K562 (cell line): Measurements from ENCODE around the gene KLK15. TPM values are rescaled to one million over a fixed set of nuclear protein-coding genes. Genes with fewer than 3 reads are reported as not detected.

Experiments used
- ATAC-seq: fragments of 200-7000 bp; cut with Tn5 transposase; 3 replicates; pipeline ENCODE4 v1.9.1; 2020; ENCODE audit warnings: moderate library complexity
- BruUV-seq: library from RNA; stranded (reverse); fragments of 400-500 nt; replicated peaks from 2 replicates; lab custom pipeline; 2021; lab: Mats Ljungman, UMichigan
- CTCF ChIA-PET: fragments of 300-600 bp; formaldehyde crosslinking; extraction: SDS; loops from one replicate; lab custom pipeline; 2021; ENCODE audit warnings: low intra/inter-chr PET ratio; lab: Yijun Ruan, JAX
- POLR2A ChIA-PET: fragments of 300-600, 350-650 bp; sonication (Branson Sonifier 250); formaldehyde crosslinking; extraction: SDS; loops from one replicate; lab custom pipeline; 2021; ENCODE audit warnings: antibody characterized with exemption, inconsistent platforms; lab: Yijun Ruan, JAX
- DNase-seq, 4 experiments: peaks; one replicate each; pipeline versions ENCODE4 v3.0.0 to v3.0.0-alpha.2; 2011 to 2018; ENCODE audit warnings: low spot score in 3 of 4, mixed read lengths in 3 of 4; ENCODE audit errors: extremely low read depth in 1 of 4
- FAIRE-seq: peaks from 2 replicates; lab custom pipeline; 2011; peaks lifted over from hg19 to GRCh38; lab: Jason Lieb, UNC
- H2AFZ ChIP-seq: 2 replicates; pipeline ENCODE4 v1.6.0; 2011; ENCODE audit warnings: low read depth, low read length, control low read depth, inconsistent platforms
- H3K27ac ChIP-seq: fragments of 200-600 bp; 3 replicates; pipeline ENCODE4 v1.8.0; 2011; ENCODE audit warnings: low read depth, mild to moderate bottlenecking, control low read depth, inconsistent platforms, low read length, moderate library complexity, mixed read lengths; ENCODE audit errors: extremely low read depth
- H3K27me3 ChIP-seq, 2 experiments: fragments of 300-600 bp in 1 of 2; 2 replicates in 1 of 2; 3 replicates in 1 of 2; pipeline versions ENCODE4 v1.6.0 to v1.8.0; 2011; ENCODE audit warnings: inconsistent platforms in 2 of 2, low read length in 2 of 2, mild to moderate bottlenecking in 1 of 2, mixed read lengths in 1 of 2, moderate library complexity in 1 of 2; ENCODE audit not compliant: control insufficient read depth in 2 of 2, insufficient read depth in 2 of 2
- H3K36me3 ChIP-seq: fragments of 300-600 bp; 3 replicates; pipeline ENCODE4 v1.8.0; 2011; ENCODE audit warnings: mild to moderate bottlenecking, low read length, inconsistent platforms; ENCODE audit not compliant: control insufficient read depth, insufficient read depth
- H3K4me1 ChIP-seq, 2 experiments: fragments of 200-600 bp in 1 of 2; replicated peaks in 1 of 2; 2 replicates in 1 of 2; 3 replicates in 1 of 2; pipeline versions ENCODE4 v1.5.1 to v1.8.0; 2011; ENCODE audit warnings: inconsistent platforms in 2 of 2, low read length in 2 of 2, mild to moderate bottlenecking in 1 of 2, mixed read lengths in 1 of 2, moderate library complexity in 1 of 2; ENCODE audit not compliant: control insufficient read depth in 2 of 2, insufficient read depth in 2 of 2
- H3K4me2 ChIP-seq: 2 replicates; pipeline ENCODE4 v1.6.1; 2011; ENCODE audit warnings: low read length, control low read depth, inconsistent platforms, mixed read lengths; ENCODE audit not compliant: insufficient read depth
- H3K4me3 ChIP-seq: fragments of 200-600 bp; sonication (generic), shearing (Covaris generic); 2 replicates; pipeline ENCODE4 v1.5.1; 2016; ENCODE audit warnings: control low read depth, inconsistent platforms
- H3K79me2 ChIP-seq: fragments of 200-600 bp; 3 replicates; pipeline ENCODE4 v1.8.0; 2011; ENCODE audit warnings: low read length, inconsistent platforms; ENCODE audit not compliant: control insufficient read depth, insufficient read depth
- H3K9ac ChIP-seq, 2 experiments: 2 replicates each; pipeline versions ENCODE4 v1.6.0 to v1.6.1; 2011; ENCODE audit warnings: low read depth in 2 of 2, low read length in 2 of 2, control low read depth in 1 of 2, inconsistent platforms in 1 of 2, mild to moderate bottlenecking in 1 of 2, mixed read lengths in 1 of 2; ENCODE audit not compliant: insufficient read depth in 1 of 2
- H3K9me1 ChIP-seq: one replicate; pipeline ENCODE4 v1.6.0; 2011; ENCODE audit warnings: inconsistent platforms, mild to moderate bottlenecking, low read length, moderate library complexity; ENCODE audit not compliant: control insufficient read depth, insufficient read depth
- H3K9me3 ChIP-seq: replicated peaks from 2 replicates; pipeline ENCODE4 v1.5.1; 2011; ENCODE audit warnings: low read depth, low read length, inconsistent platforms; ENCODE audit not compliant: control insufficient read depth, insufficient read depth
- H4K20me1 ChIP-seq: replicated peaks from 2 replicates; pipeline ENCODE4 v1.6.1; 2011; ENCODE audit warnings: low read length, inconsistent platforms, mixed read lengths; ENCODE audit not compliant: control insufficient read depth, insufficient read depth
- POLR2A ChIP-seq: fragments of 450-650 bp; conservative IDR thresholded peaks from 2 replicates; pipeline ENCODE4 v1.6.1; 2016
- POLR2AphosphoS5 ChIP-seq: IDR thresholded peaks from 2 replicates; pipeline ENCODE4 v1.6.1; 2011; ENCODE audit warnings: mild to moderate bottlenecking, low read depth, low read length, moderate library complexity; ENCODE audit not compliant: control insufficient read depth, insufficient read depth
- POLR2G ChIP-seq: fragments of 200-400 bp; formaldehyde crosslinking; IDR thresholded peaks from 2 replicates; pipeline ENCODE4 v1.6.1; 2017; ENCODE audit warnings: low read depth, mild to moderate bottlenecking, antibody characterized with exemption, low read length, moderate library complexity
- RBFOX2 ChIP-seq: fragments of 200-400 bp; formaldehyde crosslinking; IDR thresholded peaks from 2 replicates; pipeline ENCODE4 v1.6.1; 2017; ENCODE audit warnings: low read depth, mild to moderate bottlenecking, low read length, moderate library complexity
- RBM22 ChIP-seq: fragments of 200-400 bp; formaldehyde crosslinking; IDR thresholded peaks from 2 replicates; pipeline ENCODE4 v1.6.1; 2018; ENCODE audit warnings: low read length, low read depth; ENCODE audit not compliant: poor library complexity, severe bottlenecking
- WGBS: fragments of 100-300 bp; shearing (Covaris generic); methylation state at CpG from one replicate; pipeline ENCODE4 v1.1.6; 2016; ENCODE audit warnings: low coverage, mixed read lengths; ENCODE audit not compliant: insufficient coverage; ENCODE audit errors: missing lambda C conversion rate; 5-methylcytosine and 5-hydroxymethylcytosine counted together
- in situ Hi-C: fragments of 300-500 bp; cut with MboI; formaldehyde crosslinking; loops from 4 replicates; pipeline ENCODE4 v1.15.0; 2018; ENCODE audit warnings: inconsistent platforms, mixed read lengths
- intact Hi-C: fragments of 100-400 bp; cut with micrococcal nuclease; formaldehyde crosslinking; loops from 2 replicates; pipeline ENCODE4 v1.14.2; 2022
- polyA plus RNA-seq, 8 experiments: library from polyadenylated mRNA; depleted of rRNA in 4 of 8; stranded (reverse) in 5 of 8; unstranded in 3 of 8; fragments of >200 nt; fragmentation: Nextera tagmentation in 2 of 8; fragmentation: Illumina TruSeq in 1 of 8; extraction: Ambion mirVana in 2 of 8; extraction: Trizol in 1 of 8; gene quantifications; 2 replicates each; pipeline versions ENCODE4 v1.2.1 to v1.2.3, GENCODE V29; 2011 to 2014; ENCODE audit warnings: inconsistent platforms in 1 of 8, missing spikeins in 1 of 8
- total RNA-seq, 7 experiments: library from RNA; depleted of rRNA in 6 of 7; stranded (reverse); fragments of >200 nt in 6 of 7; fragmentation: Illumina TruSeq in 2 of 7; extraction: Trizol in 2 of 7; gene quantifications; 2 replicates each; pipeline versions ENCODE4 v1.2.1 to v1.2.3, GENCODE V29; 2011 to 2021; ENCODE audit warnings: low replicate concordance in 1 of 7
- TF ChIP-seq, protein P1 (sequence below): fragments of 450-650 bp; IDR thresholded peaks from one replicate; pipeline ENCODE4 v1.6.1; 2018; ENCODE audit warnings: mild to moderate bottlenecking, moderate library complexity; ENCODE audit not compliant: partially characterized antibody

Gene KLK15
- total and polyA plus RNA-seq, 9 of the 15 experiments (the other 6 are each of a cell fraction or from before 2014, with no cell fraction given) = not detected

DNA sequence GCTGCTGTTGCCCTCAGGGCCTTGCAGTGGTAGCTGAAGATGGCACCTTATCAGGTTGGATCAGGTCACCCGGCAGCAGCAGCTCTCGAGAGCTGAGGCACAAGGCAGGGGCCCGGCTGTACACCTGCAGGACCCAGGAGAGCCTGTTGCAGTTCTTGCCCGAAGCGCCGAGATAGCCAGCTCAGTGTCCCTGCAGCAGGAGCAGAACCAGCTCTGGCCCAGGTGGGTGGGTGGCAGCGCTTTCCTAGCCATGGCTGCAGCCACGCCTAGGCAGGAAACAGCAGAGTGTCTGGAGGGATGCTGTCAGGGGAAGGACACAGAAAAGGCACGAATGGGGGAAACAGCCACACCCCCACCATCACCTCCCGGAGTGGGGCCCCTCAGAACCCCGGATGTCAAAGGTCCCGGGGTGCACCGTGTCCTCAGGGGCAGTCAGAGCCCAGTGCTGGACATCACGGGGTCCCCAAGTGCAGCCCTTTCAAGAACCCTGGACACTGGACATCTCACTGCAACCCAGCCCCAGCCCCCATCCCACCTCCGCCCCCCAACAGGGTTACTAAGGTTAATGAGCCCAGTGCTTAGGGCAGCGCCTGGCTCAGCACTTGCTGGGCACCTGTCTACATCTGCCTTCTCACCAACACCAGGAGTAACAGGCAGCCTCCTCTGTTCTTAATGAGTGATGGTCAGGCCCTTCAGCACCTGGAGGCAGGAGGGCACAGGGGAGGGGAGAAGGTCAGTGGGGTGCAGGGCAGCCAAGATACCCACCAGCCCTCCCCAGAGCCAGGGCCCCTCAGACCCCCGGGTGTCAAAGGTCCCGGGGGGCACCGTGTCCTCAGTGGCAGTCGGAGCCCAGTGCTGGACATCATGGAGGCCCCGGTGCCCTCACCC lies 34.5 kb downstream of the KLK15 start:
- ChIA-PET CTCF (interaction anchor here (0.5 kb wide), 1 partner anchor 130 kb away, joined by 3 read pairs; no protein-coding TSS in a partner anchor), POLR2A (interaction anchor here (0.6 to 2.0 kb wide), 2 partner anchors 74 to 222 kb away, joined by 3 to 6 read pairs; no protein-coding TSS in a partner anchor)
- H4K20me1 ChIP-seq = peaks cover 67% of the 10 kb centered on the region

More for the DNA sequence above, 34.5 kb downstream of the KLK15 start:
- H3K79me2 ChIP-seq = peaks cover 41% of the 10 kb centered on the region
- peaks cover 21 to 64% of the 10 kb centered on the region in 2 experiments; a peak in 4 of 5 replicates for H3K4me1 ChIP-seq
- no peak for DNase-seq
- H3K4me3 ChIP-seq = no peak overlapping the region
- H3K4me2 ChIP-seq = no peak overlapping the region
- no peak for ATAC-seq
- intact Hi-C loops (no loop called here), in situ Hi-C loops (no loop called here)
- no peak for FAIRE-seq
- peaks cover 81% of the 10 kb centered on the region for H3K36me3 ChIP-seq
- H3K27me3 ChIP-seq = no peaks in the 10 kb centered on the region
- no peak overlapping the region for H2AFZ ChIP-seq
- no peak overlapping the region for H3K27ac ChIP-seq
- peaks cover 23% of the 10 kb centered on the region for H3K9me1 ChIP-seq
- 91% methylated on average over 16 of the region's 21 CpGs for WGBS
- no peaks in the 10 kb centered on the region for H3K9me3 ChIP-seq
- peak; percentile 56 for TF ChIP-seq POLR2G
- TF ChIP-seq RBFOX2 = peak; percentile 59
- TF ChIP-seq RBM22 = peak; percentile 36
- TF ChIP-seq POLR2A = 0 out of 2 replicates have a peak, but pooled peaks have one; percentile 19
- TF ChIP-seq POLR2AphosphoS5 = peak; percentile 20; the same call in 1 of the 2 replicates
- TF ChIP-seq, protein P1, sequence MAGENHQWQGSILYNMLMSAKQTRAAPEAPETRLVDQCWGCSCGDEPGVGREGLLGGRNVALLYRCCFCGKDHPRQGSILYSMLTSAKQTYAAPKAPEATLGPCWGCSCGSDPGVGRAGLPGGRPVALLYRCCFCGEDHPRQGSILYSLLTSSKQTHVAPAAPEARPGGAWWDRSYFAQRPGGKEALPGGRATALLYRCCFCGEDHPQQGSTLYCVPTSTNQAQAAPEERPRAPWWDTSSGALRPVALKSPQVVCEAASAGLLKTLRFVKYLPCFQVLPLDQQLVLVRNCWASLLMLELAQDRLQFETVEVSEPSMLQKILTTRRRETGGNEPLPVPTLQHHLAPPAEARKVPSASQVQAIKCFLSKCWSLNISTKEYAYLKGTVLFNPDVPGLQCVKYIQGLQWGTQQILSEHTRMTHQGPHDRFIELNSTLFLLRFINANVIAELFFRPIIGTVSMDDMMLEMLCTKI = no peak
- BruUV-seq = no TSS peak
- H3K9ac ChIP-seq = peak overlapping the region in 1 of 2 experiments; percentile 72; a peak in 1 of 4 replicates
